Upper lobe of left lung (tissue), 6 donors: ENCODE measurements around the gene CMSS1. TPM values are rescaled to one million over a fixed set of nuclear protein-coding genes. Genes with fewer than 3 reads are reported as not detected.

ENCODE experiments used
- ATAC-seq, 2 donors: fragments of 200-7000 bp; cut with Tn5 transposase; one replicate each; pipeline ENCODE4 v1.9.1; 2022; ENCODE audit warnings: mild to moderate bottlenecking in 2 of 2, moderate library complexity in 2 of 2; ENCODE audit not compliant: low FRiP score in 2 of 2
- DNase-seq, 2 donors: peaks; one replicate each; pipeline ENCODE4 v3.0.0-alpha.2; 2019 to 2020
- H3K27ac ChIP-seq, 4 donors: fragments of 200-600 bp; sonication (generic); one replicate each; pipeline ENCODE4 v1.5.1; 2016 to 2019
- H3K27me3 ChIP-seq, 4 donors: fragments of 200-600 bp; sonication (generic); one replicate each; pipeline ENCODE4 v1.5.1; 2017 to 2019
- H3K36me3 ChIP-seq, 4 donors: fragments of 200-600 bp; sonication (generic); one replicate each; pipeline ENCODE4 v1.5.1; 2016 to 2019
- H3K4me1 ChIP-seq, 4 donors: fragments of 200-600 bp; sonication (generic); one replicate each; pipeline ENCODE4 v1.5.1; 2018 to 2019
- H3K4me3 ChIP-seq, 4 donors: fragments of 200-600 bp; sonication (generic); one replicate each; pipeline ENCODE4 v1.5.1; 2017 to 2019; ENCODE audit warnings: mild to moderate bottlenecking in 2 of 4, moderate library complexity in 1 of 4
- H3K9me3 ChIP-seq, 4 donors: fragments of 200-600 bp; sonication (generic); one replicate each; pipeline ENCODE4 v1.5.1; 2018 to 2019
- EP300 ChIP-seq, 4 donors: sonication (generic); formaldehyde crosslinking; IDR thresholded peaks; one replicate each; pipeline ENCODE4 v1.5.1; 2017; ENCODE audit warnings: antibody characterized with exemption in 4 of 4, control low read depth in 2 of 4
- POLR2A ChIP-seq, 4 donors: fragments of 450-650 bp; IDR thresholded peaks; one replicate each; pipeline ENCODE4 v1.5.1; 2016 to 2017; ENCODE audit warnings: antibody characterized with exemption in 4 of 4, mild to moderate bottlenecking in 2 of 4
- POLR2AphosphoS5 ChIP-seq, 2 donors: sonication (generic); formaldehyde crosslinking; IDR thresholded peaks; one replicate each; pipeline ENCODE4 v1.5.1; 2017; ENCODE audit warnings: antibody characterized with exemption in 2 of 2
- WGBS, 2 donors: methylation state at CpG; one replicate each; pipeline ENCODE4 v1.1.5; 2017 to 2018; 5-methylcytosine and 5-hydroxymethylcytosine counted together
- total RNA-seq, 6 donors: library from RNA; depleted of rRNA in 4 of 6; stranded (reverse); fragments of >200 nt in 4 of 6; gene quantifications; one replicate each; pipeline versions ENCODE4 v1.1.0 to v1.2.1, GENCODE V29; 2016 to 2021
- TF ChIP-seq, protein P1 (sequence below), 6 experiments: fragments of 450-650 bp in 4 of 6; fragments of 200-600 bp in 2 of 6; sonication (generic) in 2 of 6; IDR thresholded peaks; one replicate each; pipeline ENCODE4 v1.5.1; 2016 to 2019; ENCODE audit warnings: antibody characterized with exemption in 6 of 6
- donor health status: DM: no; HTN: no; CAD: no; lungs with moderate emphysema.
- donor health status: DM: no; HTN: yes; CAD: no; lungs with severe emphysema.

CMSS1 gene
- total RNA-seq, 6 donors from 2014 or later: 4.0 to 21.1 (median 12.0) TPM

DNA sequence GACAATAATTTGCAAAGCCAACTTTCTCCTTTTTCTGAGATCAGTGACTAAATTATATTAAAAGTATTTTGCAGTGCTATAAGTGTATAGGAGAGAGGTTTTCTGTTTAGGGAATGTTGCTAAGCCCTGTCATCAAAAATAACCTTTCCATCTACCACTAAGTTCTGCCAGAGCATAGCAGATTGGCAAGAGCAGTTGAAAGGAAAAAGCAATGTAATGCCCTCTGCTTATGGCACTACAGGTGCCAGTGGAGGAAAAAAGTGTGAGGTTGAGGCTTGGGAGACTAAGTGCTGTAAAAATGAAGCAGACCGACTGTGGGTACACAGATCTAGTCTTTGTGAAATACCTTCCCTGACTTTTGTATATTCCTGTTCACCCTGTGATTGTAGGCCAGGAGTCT, 285.1 kb downstream of the CMSS1 start:
- DNase-seq (no peak), ATAC-seq (no peak)
- H3K4me1 ChIP-seq: peaks cover 30 to 54% (median 43%) of the 10 kb centered on the region in 4 donors
- H3K4me3 ChIP-seq: no peak overlapping the region
- WGBS, 2 donors: 88% methylated on average over 1 of the region's 1 CpG
- H3K36me3 ChIP-seq: no peaks in the 10 kb centered on the region
- H3K9me3 ChIP-seq: no peaks in the 10 kb centered on the region
- TF ChIP-seq EP300 (IDR thresholded peaks at IDR 0.05) (no peak), POLR2A (IDR thresholded peaks at IDR 0.05) (no peak), POLR2AphosphoS5 (IDR thresholded peaks at IDR 0.05) (no peak)
- TF ChIP-seq, protein P1, sequence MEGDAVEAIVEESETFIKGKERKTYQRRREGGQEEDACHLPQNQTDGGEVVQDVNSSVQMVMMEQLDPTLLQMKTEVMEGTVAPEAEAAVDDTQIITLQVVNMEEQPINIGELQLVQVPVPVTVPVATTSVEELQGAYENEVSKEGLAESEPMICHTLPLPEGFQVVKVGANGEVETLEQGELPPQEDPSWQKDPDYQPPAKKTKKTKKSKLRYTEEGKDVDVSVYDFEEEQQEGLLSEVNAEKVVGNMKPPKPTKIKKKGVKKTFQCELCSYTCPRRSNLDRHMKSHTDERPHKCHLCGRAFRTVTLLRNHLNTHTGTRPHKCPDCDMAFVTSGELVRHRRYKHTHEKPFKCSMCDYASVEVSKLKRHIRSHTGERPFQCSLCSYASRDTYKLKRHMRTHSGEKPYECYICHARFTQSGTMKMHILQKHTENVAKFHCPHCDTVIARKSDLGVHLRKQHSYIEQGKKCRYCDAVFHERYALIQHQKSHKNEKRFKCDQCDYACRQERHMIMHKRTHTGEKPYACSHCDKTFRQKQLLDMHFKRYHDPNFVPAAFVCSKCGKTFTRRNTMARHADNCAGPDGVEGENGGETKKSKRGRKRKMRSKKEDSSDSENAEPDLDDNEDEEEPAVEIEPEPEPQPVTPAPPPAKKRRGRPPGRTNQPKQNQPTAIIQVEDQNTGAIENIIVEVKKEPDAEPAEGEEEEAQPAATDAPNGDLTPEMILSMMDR (IDR thresholded peaks at IDR 0.05): no peak
- H3K27ac ChIP-seq: no peak overlapping the region
- H3K27me3 ChIP-seq: no peaks in the 10 kb centered on the region

DNA sequence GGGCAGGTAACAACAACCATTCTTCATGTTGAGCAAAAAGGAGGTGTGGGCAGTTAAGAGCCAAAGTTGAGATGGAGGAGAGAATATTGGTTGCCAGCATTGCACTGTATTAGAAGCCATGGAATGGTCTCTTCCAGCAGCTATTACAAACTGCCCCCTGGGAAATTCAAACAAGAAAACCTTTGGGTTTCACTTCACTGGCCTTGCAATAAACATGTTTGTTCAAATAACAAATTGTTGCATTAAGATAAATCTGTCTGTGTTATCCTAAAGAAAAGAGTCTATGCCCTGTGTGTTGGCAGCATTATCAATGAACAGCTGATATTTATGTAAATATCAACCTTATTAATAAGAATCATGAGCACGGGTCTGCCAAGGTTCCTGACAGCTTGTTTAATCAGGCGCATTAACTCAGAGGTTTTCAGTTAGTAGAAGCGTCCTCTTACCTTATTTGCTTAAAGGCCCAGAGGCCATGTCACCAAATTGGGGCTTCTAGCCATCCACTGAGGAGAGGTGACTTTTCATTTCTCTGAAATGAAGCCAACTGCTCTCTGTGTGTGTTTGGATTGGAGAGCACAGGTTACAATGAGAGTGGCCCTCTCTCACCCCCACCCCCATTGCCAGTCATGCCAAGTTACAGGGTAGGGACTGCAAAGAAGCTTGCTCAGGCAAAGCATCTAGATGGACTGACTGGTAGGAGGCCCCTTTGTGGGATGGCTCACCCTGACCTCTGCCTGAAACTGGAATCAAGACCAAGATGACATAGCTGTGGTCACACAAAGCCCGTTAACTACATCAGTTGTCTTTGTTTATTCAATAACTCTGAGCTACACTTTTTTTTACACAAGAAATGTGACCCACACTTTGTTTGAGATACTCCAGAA, 286.1 kb downstream of the CMSS1 start:
- Histone ChIP-seq H3K36me3 (no peaks in the 10 kb centered on the region), H3K27me3 (no peaks in the 10 kb centered on the region), H3K27ac (peak overlapping the region in 1 of 4 donors; percentile 1), H3K4me3 (no peak overlapping the region), H3K9me3 (no peaks in the 10 kb centered on the region), H3K4me1 (peaks cover 20 to 45% (median 34%) of the 10 kb centered on the region in 4 donors)
- DNase-seq (no peak), ATAC-seq (peak; percentile 15 to 40)
- TF ChIP-seq POLR2AphosphoS5 (IDR thresholded peaks at IDR 0.05): no peak
- TF ChIP-seq, protein P1 (IDR thresholded peaks at IDR 0.05): no peak
- no peak for TF ChIP-seq POLR2A (IDR thresholded peaks at IDR 0.05)
- no peak for TF ChIP-seq EP300 (IDR thresholded peaks at IDR 0.05)
- WGBS, 2 donors: 62 to 82% methylated on average over 4 of the region's 4 CpGs

DNA sequence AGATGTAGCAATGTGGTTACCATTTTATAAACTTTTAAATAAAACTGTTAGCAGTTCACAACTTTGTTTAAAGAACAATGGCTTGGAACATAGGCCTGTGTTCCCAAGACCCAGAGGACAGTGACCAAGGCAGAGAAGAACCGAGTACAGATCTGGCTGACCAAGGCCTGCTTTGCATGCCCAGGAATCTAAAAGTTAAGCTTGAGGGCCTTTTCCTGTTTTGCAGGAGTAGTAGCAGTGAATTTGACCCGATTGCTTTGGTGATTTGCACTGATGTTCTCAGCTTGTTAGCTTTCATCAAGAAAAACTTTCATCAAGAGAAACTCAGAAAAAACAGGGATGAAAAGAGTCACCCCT, 286.8 kb downstream of the CMSS1 start:
- no peak for DNase-seq
- TF ChIP-seq POLR2AphosphoS5 (IDR thresholded peaks at IDR 0.05) (no peak), EP300 (IDR thresholded peaks at IDR 0.05) (no peak), POLR2A (IDR thresholded peaks at IDR 0.05) (no peak)
- TF ChIP-seq, protein P1 (IDR thresholded peaks at IDR 0.05): no peak
- Histone ChIP-seq H3K9me3 (no peaks in the 10 kb centered on the region), H3K27me3 (no peaks in the 10 kb centered on the region), H3K27ac (peak overlapping the region in 1 of 4 donors; percentile 18), H3K4me3 (no peak overlapping the region), H3K4me1 (peaks cover 14 to 39% (median 28%) of the 10 kb centered on the region in 4 donors), H3K36me3 (no peaks in the 10 kb centered on the region)
- WGBS, 2 donors: 78 to 79% methylated on average over 2 of the region's 2 CpGs
- ATAC-seq: no peak

DNA sequence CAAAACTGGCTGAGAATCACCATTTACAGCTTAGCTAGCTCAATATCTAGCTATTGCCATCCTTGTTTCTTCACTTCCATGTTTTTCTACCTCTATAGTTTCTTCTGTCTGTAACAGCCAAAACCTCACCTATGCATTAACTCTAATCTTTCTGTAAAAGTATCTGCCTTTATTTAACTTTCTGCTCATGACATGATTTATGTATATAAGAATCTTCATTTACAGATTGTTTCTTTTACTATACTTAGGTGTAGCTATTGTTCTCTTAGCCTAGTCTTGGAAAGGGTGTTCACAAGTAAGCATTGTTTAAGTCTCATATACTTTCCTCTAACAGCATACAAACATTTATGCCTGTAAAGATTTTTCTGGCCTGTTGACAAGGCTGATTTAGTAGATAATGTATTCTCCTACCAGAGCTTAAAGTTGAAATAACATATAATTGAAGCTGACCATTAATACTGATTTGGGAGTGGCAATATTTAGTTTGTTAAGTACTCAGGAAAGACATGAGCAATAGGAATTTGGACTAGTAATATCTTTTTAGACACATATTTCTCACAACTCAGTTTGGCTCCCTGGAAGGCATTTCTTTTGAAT, 287.3 kb downstream of the CMSS1 start:
- Histone ChIP-seq H3K4me1 (peaks cover 9 to 35% (median 24%) of the 10 kb centered on the region in 4 donors), H3K9me3 (no peaks in the 10 kb centered on the region), H3K27me3 (no peaks in the 10 kb centered on the region), H3K27ac (peak overlapping the region in 1 of 4 donors; percentile 18), H3K4me3 (no peak overlapping the region), H3K36me3 (no peaks in the 10 kb centered on the region)
- TF ChIP-seq POLR2A (IDR thresholded peaks at IDR 0.05): no peak
- no peak for TF ChIP-seq POLR2AphosphoS5 (IDR thresholded peaks at IDR 0.05)
- no peak for TF ChIP-seq EP300 (IDR thresholded peaks at IDR 0.05)
- TF ChIP-seq, protein P1 (IDR thresholded peaks at IDR 0.05): no peak
- DNase-seq: no peak
- no peak for ATAC-seq
